KG1 (cell line): ENCODE measurements around the gene CHST13.

ENCODE experiments used
- DNase-seq: peaks from one replicate; lab custom pipeline; 2025; lab: John Stamatoyannopoulos, UW

CHST13 gene

GRCh38 chr3:126510308-126510910 is 13.5 kb upstream of the CHST13 start:
- no peak for DNase-seq

- DNase-seq = no peak
These were observed 12.7 kb upstream of the CHST13 start for GRCh38 chr3:126511291-126511690.

- no peak for DNase-seq
These were observed 11.9 kb upstream of the CHST13 start for GRCh38 chr3:126512026-126512425.

- no peak for DNase-seq
These were observed 10.9 kb upstream of the CHST13 start for GRCh38 chr3:126512916-126513650.

GRCh38 chr3:126514161-126514560 is 9.8 kb upstream of the CHST13 start:
- DNase-seq = no peak

GRCh38 chr3:126515066-126515706 is 8.8 kb upstream of the CHST13 start:
- DNase-seq = no peak

GRCh38 chr3:126516152-126516935 is 7.6 kb upstream of the CHST13 start:
- DNase-seq = no peak

- no peak for DNase-seq
These were observed 7.0 kb upstream of the CHST13 start for GRCh38 chr3:126516936-126517290.

- DNase-seq = no peak
These were observed 6.5 kb upstream of the CHST13 start, which contains the start of gene UROC1 for GRCh38 chr3:126517291-126517951. Gene UROC1 (minus strand): TSS chr3:126517773. CDS start chr3:126517719, 54 bp downstream.

- no peak for DNase-seq
These were observed 5.8 kb upstream of the CHST13 start for GRCh38 chr3:126517986-126518778.

GRCh38 chr3:126518779-126519177 is 5.2 kb upstream of the CHST13 start:
- no peak for DNase-seq

- no peak for DNase-seq
These were observed 4.2 kb upstream of the CHST13 start for GRCh38 chr3:126519506-126520455.

- DNase-seq = no peak
These were observed 2.6 kb upstream of the CHST13 start for GRCh38 chr3:126521122-126521891.

GRCh38 chr3:126522363-126522788 is 1.6 kb upstream of the CHST13 start:
- peak; percentile 18 for DNase-seq

GRCh38 chr3:126524429-126524988 is 554 bp downstream of the CHST13 start:
- DNase-seq = no peak

- DNase-seq = no peak
These were observed 1.3 kb downstream of the CHST13 start for GRCh38 chr3:126525091-126525852.

GRCh38 chr3:126525853-126526667 is 2.1 kb downstream of the CHST13 start:
- DNase-seq = no peak
